Type B pancreatic cell (in vitro differentiated cells): ENCODE measurements around the gene FLRT2. TPM values are rescaled to one million over a fixed set of nuclear protein-coding genes. Genes with fewer than 3 reads are reported as not detected.

Experiments used
- DNase-seq: peaks from one replicate; pipeline ENCODE4 v3.0.0; 2021; ENCODE audit warnings: mixed read lengths; ENCODE audit not compliant: unreplicated experiment; ENCODE audit errors: extremely low spot score
- H3K27ac Mint-ChIP-seq: 2 replicates; pipeline ENCODE4 v1.8.0; 2021; ENCODE audit warnings: mild to moderate bottlenecking, mixed read lengths
- H3K27me3 Mint-ChIP-seq: 2 replicates; pipeline ENCODE4 v1.8.0; 2021; ENCODE audit warnings: mixed read lengths
- H3K36me3 Mint-ChIP-seq: 2 replicates; pipeline ENCODE4 v1.8.0; 2021; ENCODE audit warnings: mixed read lengths
- H3K4me1 Mint-ChIP-seq: one replicate; pipeline ENCODE4 v1.8.0; 2021; ENCODE audit warnings: mixed read lengths; ENCODE audit not compliant: unreplicated experiment
- H3K4me3 Mint-ChIP-seq: 2 replicates; pipeline ENCODE4 v1.8.0; 2021; ENCODE audit warnings: mild to moderate bottlenecking, mixed read lengths
- H3K9me3 Mint-ChIP-seq: 2 replicates; pipeline ENCODE4 v1.8.0; 2021; ENCODE audit warnings: mixed read lengths
- total RNA-seq: library from RNA; stranded (reverse); gene quantifications from 2 replicates; pipeline ENCODE4 v1.2.1, GENCODE V29; 2021; ENCODE audit warnings: low replicate concordance
- TF ChIP-seq, protein P1 (sequence below): fragments of 200-600 bp; sonication (generic); conservative IDR thresholded peaks from 2 replicates; pipeline ENCODE4 v1.5.0; 2021; ENCODE audit warnings: antibody characterized with exemption, mild to moderate bottlenecking

FLRT2 gene
- total RNA-seq, 1 donor from 2014 or later = 127 TPM

DNA sequence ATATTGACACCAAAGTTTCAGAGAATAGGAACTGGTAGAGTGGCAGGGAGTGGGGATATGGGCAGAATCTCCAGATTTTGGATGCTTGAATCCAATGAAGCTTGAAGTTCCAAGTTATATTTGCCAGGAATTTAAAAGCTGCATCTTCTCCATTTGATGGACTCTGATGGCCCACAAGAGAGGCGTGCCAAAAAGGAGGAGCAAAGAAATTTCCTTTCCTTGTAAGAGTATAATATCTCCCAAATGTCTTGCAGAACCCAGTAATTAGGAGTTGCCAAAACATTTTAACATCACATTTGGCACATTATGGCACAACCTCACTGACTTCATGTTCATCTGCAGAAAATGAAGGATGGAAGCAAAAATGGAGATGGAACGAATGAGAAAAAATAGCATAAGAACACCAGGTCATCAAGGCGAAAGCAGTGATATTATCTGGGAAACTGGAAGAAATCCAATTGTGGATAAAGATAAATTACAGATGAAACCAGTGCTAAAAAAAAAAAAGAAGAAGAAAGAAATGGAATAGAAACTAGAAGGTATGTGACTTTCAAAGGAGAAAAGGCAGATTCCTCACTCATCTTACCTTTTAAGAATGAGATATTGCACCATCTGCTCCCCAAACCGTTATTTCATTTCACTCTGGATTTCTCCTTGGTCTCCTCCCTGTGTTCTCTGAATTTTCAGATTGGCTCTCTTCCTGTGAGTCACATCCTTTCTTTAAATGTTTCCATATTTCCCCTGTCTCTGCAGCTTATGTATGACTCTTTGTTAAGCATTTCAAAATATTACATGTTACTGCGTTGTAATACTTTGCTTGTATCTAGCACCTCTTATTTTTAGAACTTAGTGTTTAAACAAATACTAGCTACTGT lies 13.5 kb upstream of the FLRT2 start:
- TF ChIP-seq, protein P1, sequence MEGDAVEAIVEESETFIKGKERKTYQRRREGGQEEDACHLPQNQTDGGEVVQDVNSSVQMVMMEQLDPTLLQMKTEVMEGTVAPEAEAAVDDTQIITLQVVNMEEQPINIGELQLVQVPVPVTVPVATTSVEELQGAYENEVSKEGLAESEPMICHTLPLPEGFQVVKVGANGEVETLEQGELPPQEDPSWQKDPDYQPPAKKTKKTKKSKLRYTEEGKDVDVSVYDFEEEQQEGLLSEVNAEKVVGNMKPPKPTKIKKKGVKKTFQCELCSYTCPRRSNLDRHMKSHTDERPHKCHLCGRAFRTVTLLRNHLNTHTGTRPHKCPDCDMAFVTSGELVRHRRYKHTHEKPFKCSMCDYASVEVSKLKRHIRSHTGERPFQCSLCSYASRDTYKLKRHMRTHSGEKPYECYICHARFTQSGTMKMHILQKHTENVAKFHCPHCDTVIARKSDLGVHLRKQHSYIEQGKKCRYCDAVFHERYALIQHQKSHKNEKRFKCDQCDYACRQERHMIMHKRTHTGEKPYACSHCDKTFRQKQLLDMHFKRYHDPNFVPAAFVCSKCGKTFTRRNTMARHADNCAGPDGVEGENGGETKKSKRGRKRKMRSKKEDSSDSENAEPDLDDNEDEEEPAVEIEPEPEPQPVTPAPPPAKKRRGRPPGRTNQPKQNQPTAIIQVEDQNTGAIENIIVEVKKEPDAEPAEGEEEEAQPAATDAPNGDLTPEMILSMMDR = no peak
- Mint-ChIP-seq H3K36me3 (no peaks in the 10 kb centered on the region), H3K27ac (no peak overlapping the region), H3K4me1 (peaks cover 17% of the 10 kb centered on the region), H3K9me3 (no peaks in the 10 kb centered on the region), H3K27me3 (peaks cover 56% of the 10 kb centered on the region), H3K4me3 (no peak overlapping the region)
- DNase-seq = no peak

DNA sequence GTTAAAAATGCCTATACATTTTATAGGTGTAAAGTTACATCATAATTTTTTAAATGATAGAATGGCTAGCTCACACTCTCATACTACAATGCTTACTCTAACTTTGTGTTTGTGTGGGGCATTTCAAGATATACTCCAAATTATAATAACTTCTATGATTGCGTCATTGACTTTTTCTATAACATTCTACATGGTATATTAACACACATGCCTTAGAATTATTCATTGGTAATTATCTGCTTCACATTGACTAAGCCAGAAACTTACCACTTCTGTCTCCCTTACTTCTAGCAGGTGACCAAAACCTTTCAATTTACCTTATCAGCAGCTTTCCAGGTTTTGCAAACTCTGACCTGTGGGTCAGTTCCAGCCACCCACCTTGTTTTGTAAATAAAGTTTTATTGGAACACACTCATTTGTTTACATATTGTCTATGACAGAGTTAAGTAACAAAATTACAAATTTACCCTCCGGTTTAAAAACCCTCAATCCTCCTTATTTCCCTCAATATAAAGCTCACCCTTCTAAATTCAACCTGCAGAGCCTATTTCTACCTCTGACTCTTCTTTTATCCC lies 12.7 kb upstream of the FLRT2 start:
- Mint-ChIP-seq H3K27ac (no peak overlapping the region), H3K9me3 (no peaks in the 10 kb centered on the region), H3K4me3 (no peak overlapping the region), H3K4me1 (peaks cover 17% of the 10 kb centered on the region), H3K27me3 (peaks cover 49% of the 10 kb centered on the region), H3K36me3 (no peaks in the 10 kb centered on the region)
- no peak for DNase-seq
- TF ChIP-seq, protein P1 = no peak

DNA sequence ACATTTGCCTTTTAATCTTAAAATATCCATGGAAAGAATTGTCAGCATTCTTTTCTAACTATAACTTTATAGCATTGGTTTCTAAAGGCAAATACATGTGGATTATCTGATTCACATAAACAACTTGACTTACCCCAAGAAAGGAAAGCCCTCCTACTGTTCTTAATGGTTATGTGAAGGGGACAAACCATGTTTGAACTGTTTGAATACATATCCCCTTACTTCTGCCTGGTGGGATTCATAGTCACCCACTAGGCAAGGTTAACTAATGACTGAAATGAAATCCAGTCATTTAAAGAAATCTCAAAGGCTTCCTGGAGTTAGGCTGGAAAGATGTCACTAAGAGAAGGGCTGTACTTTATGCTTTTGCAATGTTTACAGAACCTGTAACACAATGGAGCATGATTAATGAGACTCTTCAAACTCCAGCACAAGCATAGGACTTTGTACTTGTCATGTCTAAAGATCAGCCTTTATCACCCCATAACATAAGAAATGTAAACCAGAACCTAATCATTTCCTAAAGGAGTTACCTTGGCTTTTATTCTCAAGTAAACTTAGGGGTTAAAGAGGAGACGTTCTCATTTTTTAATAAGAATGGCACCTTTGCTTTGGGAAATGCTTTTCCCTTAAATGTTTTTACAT lies 10.2 kb upstream of the FLRT2 start:
- Mint-ChIP-seq H3K4me3 (no peak overlapping the region), H3K27me3 (peaks cover 33% of the 10 kb centered on the region), H3K9me3 (no peaks in the 10 kb centered on the region), H3K27ac (peak overlapping the region; percentile 33), H3K4me1 (peaks cover 17% of the 10 kb centered on the region), H3K36me3 (no peaks in the 10 kb centered on the region)
- DNase-seq = no peak
- TF ChIP-seq, protein P1 = no peak

DNA sequence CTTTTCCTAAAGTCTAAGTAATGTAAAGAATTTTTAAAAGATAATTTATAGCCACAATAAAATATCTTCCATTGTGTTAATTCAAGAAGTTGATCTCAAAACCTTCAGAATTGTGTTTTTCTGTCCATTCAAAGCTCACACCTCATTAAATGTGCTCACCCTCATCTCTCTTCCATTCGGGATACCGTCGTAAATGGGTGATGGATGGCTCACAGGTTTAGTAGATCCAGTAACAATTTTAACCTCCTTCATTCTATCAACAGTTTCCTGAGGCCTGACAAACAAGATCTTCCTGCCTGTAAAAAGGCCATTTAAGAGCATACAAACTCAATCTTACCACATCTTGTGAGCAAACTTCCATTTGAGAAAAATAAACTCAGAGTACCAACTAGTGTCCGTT lies 9.4 kb upstream of the FLRT2 start:
- Mint-ChIP-seq H3K9me3 (no peaks in the 10 kb centered on the region), H3K27ac (no peak overlapping the region), H3K36me3 (no peaks in the 10 kb centered on the region), H3K4me1 (peaks cover 17% of the 10 kb centered on the region), H3K4me3 (no peak overlapping the region), H3K27me3 (peaks cover 41% of the 10 kb centered on the region)
- no peak for DNase-seq
- TF ChIP-seq, protein P1 = no peak

DNA sequence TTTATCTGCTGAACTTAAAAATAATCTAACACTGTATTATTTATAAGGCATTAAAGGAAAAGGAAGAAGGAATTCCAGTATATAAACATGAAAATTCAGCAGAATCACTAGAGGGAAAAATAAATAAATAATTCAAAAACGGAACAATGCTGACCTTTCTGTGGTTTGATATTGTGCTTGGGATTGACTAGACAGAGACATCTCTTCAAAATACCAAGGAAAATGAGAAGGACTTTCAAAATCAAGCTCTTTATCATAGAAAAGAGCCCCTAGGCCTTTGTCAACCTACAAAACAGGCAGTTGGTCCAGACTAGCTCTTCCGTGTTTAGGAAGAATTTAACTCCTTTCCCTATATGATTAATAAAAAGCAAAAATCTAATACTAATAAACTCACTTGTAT lies 6.3 kb upstream of the FLRT2 start:
- DNase-seq = no peak
- Mint-ChIP-seq H3K36me3 (no peaks in the 10 kb centered on the region), H3K4me1 (peaks cover 34% of the 10 kb centered on the region), H3K27me3 (peaks cover 46% of the 10 kb centered on the region), H3K9me3 (no peaks in the 10 kb centered on the region), H3K4me3 (no peak overlapping the region), H3K27ac (no peak overlapping the region)
- TF ChIP-seq, protein P1 = no peak
